DMS79 treated with DMSO at 0.1 percent for 48 hours (cell line): ENCODE measurements around the gene GNB1.
"Not testable (repeated sequence)": the region's sequence is repeated elsewhere in the genome, so short reads cannot be mapped to it uniquely, and the experiment has no call there.

ENCODE experiments used
- DNase-seq: peaks from one replicate; lab custom pipeline; 2025; lab: John Stamatoyannopoulos, UW

Gene GNB1

GRCh38 chr1:1890506-1891348 is at the start of gene GNB1:
TSS of gene GNB1 (minus strand) at chr1:1891087. CDS start at chr1:1825453, 65,634 bp downstream.
- DNase-seq, result peak; percentile 72

- no peak for DNase-seq
Measured at GRCh38 chr1:1940123-1940425, 49.2 kb upstream of the GNB1 start.

- DNase-seq, result no peak
Measured at GRCh38 chr1:1939296-1940122, 48.6 kb upstream of the GNB1 start.

GRCh38 chr1:1938613-1939295 is 47.9 kb upstream of the GNB1 start:
- no peak for DNase-seq

GRCh38 chr1:1938276-1938573 is 47.3 kb upstream of the GNB1 start:
- no peak for DNase-seq

- DNase-seq, result no peak
Measured at GRCh38 chr1:1937549-1938275, 46.8 kb upstream of the GNB1 start.

- no peak for DNase-seq
Measured at GRCh38 chr1:1937061-1937460, 46.2 kb upstream of the GNB1 start.

- not testable (repeated sequence) for DNase-seq
Measured at GRCh38 chr1:1934848-1935247, 44.0 kb upstream of the GNB1 start.

- no peak for DNase-seq
Measured at GRCh38 chr1:1929639-1930545, 39.0 kb upstream of the GNB1 start.

GRCh38 chr1:1929102-1929638 is 38.3 kb upstream of the GNB1 start:
- DNase-seq, result no peak

GRCh38 chr1:1928231-1929101 is 37.6 kb upstream of the GNB1 start:
- DNase-seq, result no peak

- no peak for DNase-seq
Measured at GRCh38 chr1:1927751-1928150, 36.9 kb upstream of the GNB1 start.

GRCh38 chr1:1926886-1927660 is 36.2 kb upstream of the GNB1 start:
- no peak for DNase-seq

- DNase-seq, result no peak
Measured at GRCh38 chr1:1926346-1926811, 35.5 kb upstream of the GNB1 start.

- DNase-seq, result no peak
Measured at GRCh38 chr1:1925437-1926345, 34.8 kb upstream of the GNB1 start.

GRCh38 chr1:1924849-1925248 is 34.0 kb upstream of the GNB1 start:
- no peak for DNase-seq

- DNase-seq, result peak; percentile 35
Measured at GRCh38 chr1:1924386-1924785, 33.5 kb upstream of the GNB1 start.
